BE2C (cell line): Measurements from ENCODE around the gene NINJ1.

Source experiments
- DNase-seq: peaks from one replicate; pipeline ENCODE4 v3.0.0-alpha.2; 2020
- H3K27me3 ChIP-seq: fragments of 250-450 bp; sonication (Bioruptor Pico); 2 replicates; pipeline ENCODE4 v1.5.1; 2020; ENCODE audit warnings: mild to moderate bottlenecking
- H3K36me3 ChIP-seq: fragments of 250-450 bp; sonication (Bioruptor Pico); 2 replicates; pipeline ENCODE4 v1.5.1; 2020; ENCODE audit warnings: mild to moderate bottlenecking
- H3K4me1 ChIP-seq: fragments of 250-450 bp; sonication (Bioruptor Pico); 2 replicates; pipeline ENCODE4 v1.5.1; 2020
- H3K4me3 ChIP-seq: 2 replicates; pipeline ENCODE4 v1.5.1; 2011; ENCODE audit warnings: low read depth, low read length
- H3K9me3 ChIP-seq: fragments of 250-450 bp; sonication (Bioruptor Pico); 2 replicates; pipeline ENCODE4 v1.5.1; 2020
- TF ChIP-seq, protein P1 (sequence below): IDR thresholded peaks from 2 replicates; pipeline ENCODE4 v1.5.1; 2012; ENCODE audit warnings: mild to moderate bottlenecking, low read depth, low read length

The NINJ1 gene

DNA sequence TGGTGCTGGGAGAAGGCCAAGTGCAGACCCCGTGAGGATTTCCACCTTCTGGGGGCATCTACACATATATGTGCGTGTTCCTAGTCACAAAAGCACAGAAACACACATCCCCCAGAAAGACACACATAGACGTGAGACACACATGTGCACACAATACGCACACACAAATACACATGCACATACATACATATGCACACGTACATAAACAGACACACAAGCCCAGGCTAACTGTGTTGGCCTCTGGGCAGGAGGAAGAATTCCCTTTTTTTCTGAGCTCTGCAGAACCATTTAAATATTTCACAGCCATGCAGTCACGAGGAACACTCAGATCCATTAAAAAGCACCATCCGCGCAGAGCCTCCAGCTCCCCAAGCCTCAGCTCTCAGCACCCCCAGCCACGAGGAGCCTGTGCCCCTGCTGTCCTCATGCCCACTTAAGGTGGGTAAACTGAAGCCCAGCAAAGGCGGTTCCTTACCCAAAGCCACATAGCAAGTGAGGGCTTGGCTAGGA, 5.3 kb downstream of the NINJ1 start:
- H3K4me1 ChIP-seq, result peaks cover 16% of the 10 kb centered on the region; the same call in 1 of the 2 replicates
- peaks cover 6% of the 10 kb centered on the region; the same call in 1 of the 2 replicates for H3K36me3 ChIP-seq
- TF ChIP-seq, protein P1, sequence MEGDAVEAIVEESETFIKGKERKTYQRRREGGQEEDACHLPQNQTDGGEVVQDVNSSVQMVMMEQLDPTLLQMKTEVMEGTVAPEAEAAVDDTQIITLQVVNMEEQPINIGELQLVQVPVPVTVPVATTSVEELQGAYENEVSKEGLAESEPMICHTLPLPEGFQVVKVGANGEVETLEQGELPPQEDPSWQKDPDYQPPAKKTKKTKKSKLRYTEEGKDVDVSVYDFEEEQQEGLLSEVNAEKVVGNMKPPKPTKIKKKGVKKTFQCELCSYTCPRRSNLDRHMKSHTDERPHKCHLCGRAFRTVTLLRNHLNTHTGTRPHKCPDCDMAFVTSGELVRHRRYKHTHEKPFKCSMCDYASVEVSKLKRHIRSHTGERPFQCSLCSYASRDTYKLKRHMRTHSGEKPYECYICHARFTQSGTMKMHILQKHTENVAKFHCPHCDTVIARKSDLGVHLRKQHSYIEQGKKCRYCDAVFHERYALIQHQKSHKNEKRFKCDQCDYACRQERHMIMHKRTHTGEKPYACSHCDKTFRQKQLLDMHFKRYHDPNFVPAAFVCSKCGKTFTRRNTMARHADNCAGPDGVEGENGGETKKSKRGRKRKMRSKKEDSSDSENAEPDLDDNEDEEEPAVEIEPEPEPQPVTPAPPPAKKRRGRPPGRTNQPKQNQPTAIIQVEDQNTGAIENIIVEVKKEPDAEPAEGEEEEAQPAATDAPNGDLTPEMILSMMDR, result no peak
- no peak overlapping the region for H3K4me3 ChIP-seq
- no peaks in the 10 kb centered on the region for H3K9me3 ChIP-seq
- no peaks in the 10 kb centered on the region for H3K27me3 ChIP-seq
- DNase-seq, result no peak

DNA sequence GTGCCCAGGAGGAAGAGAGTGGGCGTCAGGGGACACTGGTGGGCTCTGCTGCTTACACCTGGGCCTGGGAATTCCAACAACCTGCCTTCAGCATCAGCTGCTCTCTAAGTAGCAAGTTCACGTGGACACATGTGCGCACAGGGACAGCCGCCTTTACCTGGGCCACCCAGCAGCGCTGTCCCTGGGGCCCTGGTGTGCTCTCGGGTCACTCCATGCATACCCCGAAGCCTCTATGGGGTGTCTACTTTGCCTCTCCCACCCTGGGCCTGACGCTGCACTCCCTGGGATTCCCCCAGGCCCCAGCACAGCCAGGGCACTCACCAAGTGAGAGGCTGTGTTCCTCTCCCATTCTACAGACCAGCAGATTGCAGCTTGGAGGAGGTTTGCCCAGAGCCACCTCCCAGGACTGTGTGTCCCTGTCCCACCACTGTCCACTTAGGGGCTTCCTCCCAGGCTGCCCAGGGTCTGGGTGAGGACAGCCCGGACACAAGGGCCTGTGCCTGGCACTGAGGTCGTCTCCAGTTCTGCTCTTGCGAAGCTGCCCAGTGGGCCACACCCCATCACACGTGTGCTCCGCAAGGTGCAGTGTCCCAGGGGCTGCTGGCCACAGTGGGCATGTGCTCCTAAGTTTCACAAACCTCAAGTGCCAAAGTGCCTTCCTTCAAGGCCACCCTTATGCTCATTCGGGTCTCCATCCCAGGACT, 5.9 kb downstream of the NINJ1 start:
- H3K36me3 ChIP-seq, result peaks cover 11% of the 10 kb centered on the region
- H3K9me3 ChIP-seq, result no peaks in the 10 kb centered on the region
- H3K27me3 ChIP-seq, result no peaks in the 10 kb centered on the region
- TF ChIP-seq, protein P1, result no peak
- no peak for DNase-seq
- no peak overlapping the region for H3K4me3 ChIP-seq
- H3K4me1 ChIP-seq, result peaks cover 14% of the 10 kb centered on the region; the same call in 1 of the 2 replicates

DNA sequence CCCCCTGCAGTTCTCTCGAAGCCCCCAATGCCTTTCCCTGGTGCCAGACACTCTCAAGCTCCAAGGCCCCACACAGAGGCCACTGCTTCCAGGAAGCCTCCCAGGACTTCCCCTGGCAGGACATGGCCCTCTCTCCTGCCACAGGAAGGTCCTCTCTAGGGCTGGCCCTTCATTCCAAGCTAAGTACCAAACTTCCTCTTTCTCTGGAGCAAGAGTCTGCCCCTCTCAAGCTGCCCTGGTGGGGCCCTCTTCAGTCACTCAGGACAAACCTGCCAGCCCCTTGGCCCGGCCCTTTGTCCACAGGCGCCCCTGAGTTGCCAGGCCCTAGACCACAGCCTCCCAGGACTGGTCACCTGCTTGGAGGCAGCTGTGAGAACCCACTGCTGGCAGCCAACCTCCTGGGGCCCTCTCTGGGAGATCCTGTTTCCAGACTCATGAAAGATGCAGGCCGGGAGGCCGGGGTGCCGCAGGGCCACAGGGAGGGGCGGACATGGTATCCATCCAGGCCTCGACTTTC, 6.6 kb downstream of the NINJ1 start:
- Histone ChIP-seq H3K36me3 (peaks cover 11% of the 10 kb centered on the region), H3K4me1 (peaks cover 14% of the 10 kb centered on the region; the same call in 1 of the 2 replicates), H3K9me3 (no peaks in the 10 kb centered on the region), H3K4me3 (no peak overlapping the region), H3K27me3 (no peaks in the 10 kb centered on the region)
- DNase-seq, result no peak
- TF ChIP-seq, protein P1, result no peak

DNA sequence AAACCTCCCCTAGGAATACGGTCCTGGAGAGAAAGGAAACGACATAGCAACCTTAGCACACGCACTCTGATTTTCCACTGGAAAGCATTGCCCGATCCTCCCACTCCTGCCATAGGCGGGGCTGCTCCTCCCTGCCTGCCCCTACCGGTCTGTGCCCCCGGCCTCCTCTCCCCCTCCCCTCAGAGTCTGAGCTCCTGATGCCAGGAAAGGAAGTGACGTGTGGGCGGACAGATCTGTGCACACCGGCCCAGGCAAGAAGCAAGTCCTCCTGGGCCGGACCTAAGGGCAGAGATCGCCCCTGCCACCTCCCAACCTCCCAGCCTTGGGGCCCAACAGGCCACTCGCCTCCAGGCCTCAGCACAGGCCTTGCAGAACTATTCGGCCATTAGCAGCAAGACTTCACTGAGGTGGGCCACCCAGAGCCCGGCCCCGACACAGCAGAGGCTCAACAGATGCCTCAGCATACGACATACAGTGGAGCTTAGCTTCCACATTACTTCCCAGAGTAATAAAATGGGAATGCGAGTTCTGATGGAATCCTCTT, 7.2 kb downstream of the NINJ1 start:
- no peak overlapping the region for H3K4me3 ChIP-seq
- TF ChIP-seq, protein P1, result no peak
- peak; percentile 50 for DNase-seq
- H3K4me1 ChIP-seq, result peaks cover 15% of the 10 kb centered on the region; the same call in 1 of the 2 replicates
- no peaks in the 10 kb centered on the region for H3K27me3 ChIP-seq
- H3K36me3 ChIP-seq, result peaks cover 11% of the 10 kb centered on the region
- no peaks in the 10 kb centered on the region for H3K9me3 ChIP-seq

DNA sequence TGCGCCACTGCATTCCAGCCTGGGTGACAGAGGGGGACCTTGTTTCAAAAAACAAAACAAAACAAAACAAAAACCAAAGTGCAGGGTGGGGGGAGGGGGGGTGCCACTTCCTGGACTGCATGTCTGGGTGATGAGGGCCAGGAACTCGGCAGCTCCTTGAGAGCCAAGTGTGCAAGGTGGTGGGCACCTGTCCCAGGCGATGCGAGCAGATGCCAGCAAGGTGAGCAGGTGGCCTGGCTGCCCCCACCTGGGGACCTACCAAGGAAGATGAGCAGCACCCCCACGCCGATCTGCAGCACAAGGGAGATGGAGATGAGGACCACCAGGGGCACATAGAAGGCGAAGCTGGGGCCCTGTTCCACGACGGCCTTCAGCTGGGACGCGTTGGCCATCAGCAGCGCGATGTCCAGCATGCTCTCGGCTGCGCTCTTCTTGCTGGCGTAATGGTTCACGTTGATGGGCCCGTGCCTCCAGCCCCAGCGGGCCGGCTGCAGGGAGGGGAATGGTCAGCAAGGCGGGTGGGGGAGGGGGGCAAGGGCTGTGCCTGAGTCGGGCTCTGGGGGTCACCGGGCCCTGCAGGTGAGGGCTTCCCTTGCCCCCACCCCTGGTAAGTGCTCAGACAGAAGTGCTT, 7.8 kb downstream of the NINJ1 start:
- H3K36me3 ChIP-seq, result peaks cover 17% of the 10 kb centered on the region
- no peak overlapping the region for H3K4me3 ChIP-seq
- DNase-seq, result peak; percentile 9
- TF ChIP-seq, protein P1, result no peak
- H3K27me3 ChIP-seq, result no peaks in the 10 kb centered on the region
- peaks cover 15% of the 10 kb centered on the region; the same call in 1 of the 2 replicates for H3K4me1 ChIP-seq
- no peaks in the 10 kb centered on the region for H3K9me3 ChIP-seq
